Measurements from ENCODE around the gene TMEM235.

DNA sequence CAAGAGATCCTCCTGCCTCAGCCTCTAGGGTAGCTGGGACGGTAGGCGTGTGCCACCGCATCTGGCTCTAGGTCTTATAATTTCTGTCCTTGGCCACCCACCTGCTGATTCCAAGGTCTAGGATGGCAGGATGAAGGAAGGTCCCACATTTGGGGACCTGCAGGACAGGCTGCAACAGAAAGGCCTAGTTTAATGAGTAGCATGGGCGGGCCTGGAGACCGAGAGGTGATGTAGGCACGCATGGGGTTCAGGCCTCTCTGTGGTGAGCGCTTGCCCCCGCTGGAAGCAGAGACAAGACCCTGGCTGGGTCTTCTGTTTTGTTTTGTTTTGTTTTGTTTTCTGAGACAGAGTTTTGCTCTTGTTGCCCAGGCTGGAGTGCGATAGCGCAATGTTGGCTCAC is 33.7 kb downstream of the TMEM235 start:
- TF ChIP-seq, protein P1, sequence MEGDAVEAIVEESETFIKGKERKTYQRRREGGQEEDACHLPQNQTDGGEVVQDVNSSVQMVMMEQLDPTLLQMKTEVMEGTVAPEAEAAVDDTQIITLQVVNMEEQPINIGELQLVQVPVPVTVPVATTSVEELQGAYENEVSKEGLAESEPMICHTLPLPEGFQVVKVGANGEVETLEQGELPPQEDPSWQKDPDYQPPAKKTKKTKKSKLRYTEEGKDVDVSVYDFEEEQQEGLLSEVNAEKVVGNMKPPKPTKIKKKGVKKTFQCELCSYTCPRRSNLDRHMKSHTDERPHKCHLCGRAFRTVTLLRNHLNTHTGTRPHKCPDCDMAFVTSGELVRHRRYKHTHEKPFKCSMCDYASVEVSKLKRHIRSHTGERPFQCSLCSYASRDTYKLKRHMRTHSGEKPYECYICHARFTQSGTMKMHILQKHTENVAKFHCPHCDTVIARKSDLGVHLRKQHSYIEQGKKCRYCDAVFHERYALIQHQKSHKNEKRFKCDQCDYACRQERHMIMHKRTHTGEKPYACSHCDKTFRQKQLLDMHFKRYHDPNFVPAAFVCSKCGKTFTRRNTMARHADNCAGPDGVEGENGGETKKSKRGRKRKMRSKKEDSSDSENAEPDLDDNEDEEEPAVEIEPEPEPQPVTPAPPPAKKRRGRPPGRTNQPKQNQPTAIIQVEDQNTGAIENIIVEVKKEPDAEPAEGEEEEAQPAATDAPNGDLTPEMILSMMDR (IDR thresholded peaks at IDR 0.05; ENCODE audit: extremely low read depth in 1 of 2, insufficient read depth in 1 of 2, low read depth in 1 of 2, low read length in 2 of 2), result no peak
- no peak for TF ChIP-seq POLR2A (IDR thresholded peaks at IDR 0.05; ENCODE audit: low read depth, low read length)
- TF ChIP-seq EZH2 (IDR thresholded peaks at IDR 0.05; ENCODE audit: borderline replicate concordance, low read depth, low read length, severe bottlenecking), result no peak
- TF ChIP-seq JUN (IDR thresholded peaks at IDR 0.05; ENCODE audit: borderline replicate concordance, insufficient read depth, insufficient read length, low read depth), result no peak
- no peak for TF ChIP-seq MYC (IDR thresholded peaks at IDR 0.05; ENCODE audit: low read depth, low read length)
- TF ChIP-seq POLR2AphosphoS5 (IDR thresholded peaks at IDR 0.05; ENCODE audit: insufficient read depth, low read depth, low read length), result no peak
